ENCODE measurements around the gene LETM1.
"Not testable (repeated sequence)": the region's sequence is repeated elsewhere in the genome, so short reads cannot be mapped to it uniquely, and the experiment has no call there.

The LETM1 gene

GRCh38 chr4:1836650-1837049 lies 19.3 kb downstream of the LETM1 start:
- TF ChIP-seq CTCF (IDR thresholded peaks at IDR 0.05; ENCODE audit: insufficient read depth, low read depth, low read length, missing control alignments), result no peak
- DNase-seq (ENCODE audit: low read depth), result no peak
- no peak overlapping the region for H3K4me3 ChIP-seq (ENCODE audit: low read depth, low read length)

- not testable (repeated sequence) for DNase-seq (ENCODE audit: low read depth); H3K4me3 ChIP-seq (ENCODE audit: low read depth, low read length)
These were observed 20.1 kb downstream of the LETM1 start for GRCh38 chr4:1835836-1836235.

GRCh38 chr4:1834047-1834775 lies 21.7 kb downstream of the LETM1 start:
- H3K4me3 ChIP-seq (ENCODE audit: low read depth, low read length), result no peak overlapping the region
- TF ChIP-seq CTCF (IDR thresholded peaks at IDR 0.05; ENCODE audit: insufficient read depth, low read depth, low read length, missing control alignments), result no peak
- peak; percentile 80 for DNase-seq (ENCODE audit: low read depth)

- no peak for TF ChIP-seq CTCF (IDR thresholded peaks at IDR 0.05; ENCODE audit: insufficient read depth, low read depth, low read length, missing control alignments)
- DNase-seq (ENCODE audit: low read depth), result peak; percentile 21
- no peak overlapping the region for H3K4me3 ChIP-seq (ENCODE audit: low read depth, low read length)
These were observed 22.5 kb downstream of the LETM1 start for GRCh38 chr4:1833307-1834046.

GRCh38 chr4:1832690-1833089 lies 23.3 kb downstream of the LETM1 start:
- no peak for TF ChIP-seq CTCF (IDR thresholded peaks at IDR 0.05; ENCODE audit: insufficient read depth, low read depth, low read length, missing control alignments)
- no peak for DNase-seq (ENCODE audit: low read depth)

GRCh38 chr4:1831331-1831730 lies 24.6 kb downstream of the LETM1 start:
- H3K4me3 ChIP-seq (ENCODE audit: low read depth, low read length), result no peak overlapping the region
- no peak for TF ChIP-seq CTCF (IDR thresholded peaks at IDR 0.05; ENCODE audit: insufficient read depth, low read depth, low read length, missing control alignments)
- no peak for DNase-seq (ENCODE audit: low read depth)

More at GRCh38 chr4:1832690-1833089, 23.3 kb downstream of the LETM1 start:
- H3K4me3 ChIP-seq (ENCODE audit: low read depth, low read length), result no peak overlapping the region

GRCh38 chr4:1830642-1831228 lies 25.2 kb downstream of the LETM1 start:
- no peak for TF ChIP-seq CTCF (IDR thresholded peaks at IDR 0.05; ENCODE audit: insufficient read depth, low read depth, low read length, missing control alignments)
- no peak overlapping the region for H3K4me3 ChIP-seq (ENCODE audit: low read depth, low read length)
- DNase-seq (ENCODE audit: low read depth), result peak; percentile 11
